HL-60 (cell line): ENCODE results near the gene RASAL2.

Source experiments
- DNase-seq, 2 experiments: peaks; one replicate each; pipeline ENCODE4 v3.0.0-alpha.2; 2010 to 2020; ENCODE audit warnings: low read depth in 1 of 2, low spot score in 1 of 2
- H3K27ac ChIP-seq: fragments of 250-450 bp; sonication (Bioruptor Pico); replicated peaks from 2 replicates; pipeline ENCODE4 v1.5.1; 2020; ENCODE audit warnings: mild to moderate bottlenecking, moderate library complexity
- H3K27me3 ChIP-seq: fragments of 250-450 bp; sonication (Bioruptor Pico); 2 replicates; pipeline ENCODE4 v1.5.1; 2021; ENCODE audit warnings: mild to moderate bottlenecking, moderate library complexity; ENCODE audit not compliant: insufficient read depth, poor library complexity, severe bottlenecking
- H3K4me3 ChIP-seq: replicated peaks from 2 replicates; pipeline ENCODE4 v1.5.1; 2011; ENCODE audit warnings: mild to moderate bottlenecking, control low read depth, low read length; ENCODE audit not compliant: insufficient read depth
- CTCF ChIP-seq: IDR thresholded peaks from one replicate; pipeline ENCODE4 v1.5.1; 2011; ENCODE audit warnings: low read length, control low read depth, inconsistent platforms; ENCODE audit not compliant: insufficient read depth
- GABPA ChIP-seq: IDR thresholded peaks from 2 replicates; pipeline ENCODE4 v1.6.1; 2012; ENCODE audit warnings: low read depth
- POLR2AphosphoS5 ChIP-seq: IDR thresholded peaks from 2 replicates; pipeline ENCODE4 v1.6.1; 2012; ENCODE audit warnings: low read depth
- REST ChIP-seq: IDR thresholded peaks from 2 replicates; pipeline ENCODE4 v1.6.1; 2012; ENCODE audit warnings: low read depth; ENCODE audit not compliant: insufficient replicate concordance
- SPI1 ChIP-seq: IDR thresholded peaks from 2 replicates; pipeline ENCODE4 v1.6.1; 2012; ENCODE audit warnings: low read depth, mild to moderate bottlenecking, borderline replicate concordance

Gene RASAL2

GRCh38 chr1:178209935-178210334 is 116.0 kb downstream of the RASAL2 start:
- Histone ChIP-seq H3K27ac (no peak overlapping the region), H3K4me3 (no peak overlapping the region), H3K27me3 (no peaks in the 10 kb centered on the region)
- no peak for DNase-seq
- TF ChIP-seq POLR2AphosphoS5 (no peak), CTCF (no peak)

- no peak for TF ChIP-seq CTCF
- no peak for TF ChIP-seq SPI1
- no peak for TF ChIP-seq POLR2AphosphoS5
- TF ChIP-seq GABPA, result no peak
- no peak for TF ChIP-seq REST
- no peak overlapping the region for H3K4me3 ChIP-seq
- no peak overlapping the region for H3K27ac ChIP-seq
- no peak for DNase-seq
- no peaks in the 10 kb centered on the region for H3K27me3 ChIP-seq
These were observed 124.6 kb downstream of the RASAL2 start for GRCh38 chr1:178218550-178218949.

GRCh38 chr1:178220094-178220493 is 126.2 kb downstream of the RASAL2 start:
- TF ChIP-seq CTCF, result no peak
- DNase-seq, result peak in 1 of 2 experiments; percentile 16
- H3K27me3 ChIP-seq, result no peaks in the 10 kb centered on the region
- H3K27ac ChIP-seq, result no peak overlapping the region
- H3K4me3 ChIP-seq, result no peak overlapping the region

GRCh38 chr1:178223289-178223688 is 129.4 kb downstream of the RASAL2 start:
- H3K27ac ChIP-seq, result no peak overlapping the region
- DNase-seq, result no peak
- no peak for TF ChIP-seq SPI1
- no peak for TF ChIP-seq GABPA
- no peak for TF ChIP-seq REST
- TF ChIP-seq POLR2AphosphoS5, result no peak
- no peak for TF ChIP-seq CTCF
- H3K27me3 ChIP-seq, result no peaks in the 10 kb centered on the region
- H3K4me3 ChIP-seq, result no peak overlapping the region
